Measurements from ENCODE around the gene RAB30. TPM values are rescaled to one million over a fixed set of nuclear protein-coding genes. Genes with fewer than 3 reads are reported as not detected.

Gene RAB30
- total and polyA plus RNA-seq, 9 of the 15 experiments (the other 6 are each of a cell fraction or from before 2014, with no cell fraction given), result 0.29 to 1.3 (median 1.0) TPM

GRCh38 chr11:82959987-82960778, 111.5 kb downstream of the RAB30 start:
- Histone ChIP-seq H3K4me1 (replicated peaks in 1 of 2; ENCODE audit: control insufficient read depth in 2 of 2, insufficient read depth in 2 of 2, low read length in 2 of 2) (peaks cover 0 to 11% of the 10 kb centered on the region in 2 experiments; a peak in 2 of 5 replicates), H3K36me3 (ENCODE audit: control insufficient read depth, insufficient read depth, low read length) (no peaks in the 10 kb centered on the region), H3K9me1 (ENCODE audit: control insufficient read depth, insufficient read depth, low read length) (no peaks in the 10 kb centered on the region), H3K4me2 (ENCODE audit: insufficient read depth, low read length) (no peak overlapping the region), H3K79me2 (ENCODE audit: control insufficient read depth, insufficient read depth, low read length) (no peaks in the 10 kb centered on the region), H2AFZ (ENCODE audit: low read depth, low read length) (0 out of 2 replicates have a peak overlapping the region, but pooled peaks have one; percentile 9), H3K4me3 (no peak overlapping the region), H3K27ac (ENCODE audit: extremely low read depth, low read depth, low read length) (no peak overlapping the region), H3K9ac (ENCODE audit: insufficient read depth in 1 of 2, low read depth in 2 of 2, low read length in 2 of 2) (no peak overlapping the region), H3K27me3 (ENCODE audit: control insufficient read depth in 2 of 2, insufficient read depth in 2 of 2, low read length in 2 of 2) (no peaks in the 10 kb centered on the region; a peak in 1 of 5 replicates), H3K9me3 (replicated peaks; ENCODE audit: control insufficient read depth, insufficient read depth, low read depth, low read length) (no peaks in the 10 kb centered on the region), H4K20me1 (replicated peaks; ENCODE audit: control insufficient read depth, insufficient read depth, low read length) (no peaks in the 10 kb centered on the region)
- in situ Hi-C loops (cut with MboI) (no loop called here), intact Hi-C loops (cut with micrococcal nuclease) (no loop called here)
- WGBS (ENCODE audit: insufficient coverage, low coverage, missing lambda C conversion rate), result 13% methylated on average over 5 of the region's 5 CpGs
- peak; percentile 37; the same call in 1 of the 3 replicates for ATAC-seq
- DNase-seq (ENCODE audit: extremely low read depth in 1 of 4, low spot score in 3 of 4), result no peak
- POLR2A ChIA-PET, result interaction anchor here (0.7 kb wide), 2 partner anchors 15 to 35 kb away, joined by 3 read pairs; no protein-coding TSS in a partner anchor
- no peak for FAIRE-seq
- TF ChIP-seq ZNF384 (IDR thresholded peaks at IDR 0.05; ENCODE audit: low read depth, low read length) (no peak), MCM7 (IDR thresholded peaks at IDR 0.05) (no peak), RFX1 (IDR thresholded peaks at IDR 0.05) (no peak), ZKSCAN8 (CRISPR knock-in tag; IDR thresholded peaks at IDR 0.05) (no peak), ZNF655 (CRISPR knock-in tag; IDR thresholded peaks at IDR 0.05) (no peak), POU5F1 (IDR thresholded peaks at IDR 0.05; ENCODE audit: borderline replicate concordance, low read depth, low read length, partially characterized antibody) (no peak)
- CTCF ChIA-PET (ENCODE audit: low intra/inter-chr PET ratio), result no interaction called here
- no TSS peak for BruUV-seq (replicated peaks)
